CD4-positive, alpha-beta T cell treated with Interleukin-4 for 4 hours (primary cell): ENCODE data around the gene MINDY1.

ENCODE experiments used
- DNase-seq: peaks from one replicate; pipeline ENCODE4 v3.0.0-alpha.2; 2020

The MINDY1 gene

GRCh38 chr1:150964164-150964489, 42.6 kb downstream of the MINDY1 start:
- DNase-seq: no peak

DNA sequence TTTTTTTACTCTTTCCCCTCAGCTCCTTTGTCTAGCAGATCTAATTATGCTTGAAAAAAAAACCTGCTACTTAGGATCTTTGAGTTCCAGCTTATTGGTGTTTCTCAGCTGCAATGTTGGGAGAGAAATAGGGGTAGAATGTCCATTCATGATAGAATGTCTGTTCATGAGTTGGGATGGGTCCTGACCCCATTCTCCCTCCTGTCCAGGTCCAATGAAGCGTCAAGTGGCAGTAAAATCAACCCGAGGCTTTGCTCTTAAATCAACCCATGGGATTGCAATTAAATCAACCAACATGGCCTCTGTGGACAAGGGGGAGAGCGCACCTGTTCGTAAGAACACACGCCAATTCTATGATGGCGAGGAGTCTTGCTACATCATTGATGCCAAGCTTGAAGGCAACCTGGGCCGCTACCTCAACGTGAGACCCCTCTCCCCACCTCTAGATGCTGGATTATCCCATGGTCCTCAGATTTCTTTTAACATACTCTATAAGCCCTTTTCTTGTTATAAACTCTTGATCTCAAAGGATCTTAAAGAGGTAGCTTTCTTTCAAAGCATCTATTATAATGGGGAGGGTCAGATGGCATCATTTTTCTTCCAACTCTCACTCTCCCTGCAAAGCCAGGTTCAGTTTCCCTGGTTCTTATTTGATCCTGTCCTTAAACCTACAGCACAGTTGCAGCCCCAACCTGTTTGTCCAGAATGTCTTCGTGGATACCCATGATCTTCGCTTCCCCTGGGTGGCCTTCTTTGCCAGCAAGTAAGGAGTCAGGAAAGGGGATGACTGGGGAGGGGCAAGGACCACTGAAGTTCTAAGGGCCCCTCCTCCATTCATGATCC, 43.2 kb downstream of the MINDY1 start:
- no peak for DNase-seq

- no peak for DNase-seq
Observed at GRCh38 chr1:150961756-150962155, 44.9 kb downstream of the MINDY1 start.

- no peak for DNase-seq
Observed at GRCh38 chr1:150960646-150961045, 46.1 kb downstream of the MINDY1 start.

- DNase-seq: no peak
Observed at GRCh38 chr1:150957666-150958065, 49.0 kb downstream of the MINDY1 start.

GRCh38 chr1:150955280-150955679, 51.4 kb downstream of the MINDY1 start:
- DNase-seq: no peak

DNA sequence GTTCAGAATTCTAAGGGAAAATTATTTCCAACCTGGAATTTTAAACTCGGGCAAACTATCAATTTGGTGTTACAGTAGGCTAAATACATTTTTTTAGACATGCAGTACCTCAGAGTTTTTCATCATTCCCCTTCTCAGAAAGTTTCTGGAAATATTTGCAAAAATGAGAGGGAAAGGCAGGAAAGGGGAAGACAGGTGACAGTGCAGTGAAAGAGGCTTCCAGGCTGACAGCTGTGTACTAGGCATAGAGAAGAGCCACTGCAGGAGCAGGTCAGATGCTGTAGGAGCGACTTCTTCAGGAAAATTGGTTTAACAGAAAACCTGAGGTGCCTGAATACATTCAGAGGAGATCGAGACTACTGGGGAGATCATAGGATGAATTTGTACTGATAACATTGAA, 52.0 kb downstream of the MINDY1 start:
- DNase-seq: no peak
